Keratinocyte (primary cell): ENCODE measurements around the gene POLDIP3. TPM values are rescaled to one million over a fixed set of nuclear protein-coding genes. Genes with fewer than 3 reads are reported as not detected.

ENCODE experiments used
- DNase-seq: peaks from one replicate; pipeline ENCODE4 v3.0.0-alpha.2; 2011; ENCODE audit warnings: low read depth, missing footprints, low spot score
- FAIRE-seq: peaks from 2 replicates; lab custom pipeline; 2011; peaks lifted over from hg19 to GRCh38; lab: Jason Lieb, UNC
- H2AFZ ChIP-seq: 2 replicates; pipeline ENCODE4 v1.6.0; 2012; ENCODE audit warnings: low read length, control low read depth, inconsistent platforms; ENCODE audit not compliant: control insufficient read depth
- H3K27ac ChIP-seq: 2 replicates; pipeline ENCODE4 v1.5.1; 2011; ENCODE audit warnings: low read length; ENCODE audit not compliant: control insufficient read depth, insufficient read depth
- H3K27me3 ChIP-seq: 3 replicates; pipeline ENCODE4 v1.6.0; 2011; ENCODE audit warnings: low read length; ENCODE audit not compliant: control insufficient read depth, insufficient read depth; ENCODE audit errors: extremely low read depth
- H3K36me3 ChIP-seq, 2 experiments: 2 replicates in 1 of 2; 3 replicates in 1 of 2; pipeline ENCODE4 v1.5.1; 2011; ENCODE audit warnings: low read length in 2 of 2, mild to moderate bottlenecking in 1 of 2; ENCODE audit not compliant: control insufficient read depth in 2 of 2, insufficient read depth in 2 of 2; ENCODE audit errors: extremely low read depth in 1 of 2
- H3K4me1 ChIP-seq: 3 replicates; pipeline ENCODE4 v1.5.1; 2011; ENCODE audit warnings: low read length; ENCODE audit not compliant: control insufficient read depth, insufficient read depth; ENCODE audit errors: extremely low read depth
- H3K4me2 ChIP-seq: 3 replicates; pipeline ENCODE4 v1.6.0; 2011; ENCODE audit warnings: low read depth, low read length; ENCODE audit not compliant: control insufficient read depth, insufficient read depth; ENCODE audit errors: extremely low read depth
- H3K4me3 ChIP-seq, 3 experiments: fragments of 200-600 bp in 1 of 3; sonication (generic) in 1 of 3; 2 replicates in 2 of 3; 3 replicates in 1 of 3; pipeline ENCODE4 v1.5.1; 2011 to 2016; ENCODE audit warnings: low read length in 3 of 3, mild to moderate bottlenecking in 3 of 3, control low read depth in 2 of 3, inconsistent platforms in 1 of 3, low read depth in 1 of 3, mixed read lengths in 1 of 3, mixed run types in 1 of 3, moderate library complexity in 1 of 3; ENCODE audit not compliant: control insufficient read depth in 2 of 3, insufficient read depth in 2 of 3; ENCODE audit errors: extremely low read depth in 1 of 3
- H3K79me2 ChIP-seq: 2 replicates; pipeline ENCODE4 v1.6.0; 2012; ENCODE audit warnings: low read length; ENCODE audit not compliant: control insufficient read depth, insufficient read depth
- H3K9ac ChIP-seq: 3 replicates; pipeline ENCODE4 v1.6.0; 2011; ENCODE audit warnings: low read length; ENCODE audit not compliant: control insufficient read depth, insufficient read depth; ENCODE audit errors: extremely low read depth
- H3K9me1 ChIP-seq: 3 replicates; pipeline ENCODE4 v1.6.0; 2011; ENCODE audit warnings: low read length; ENCODE audit not compliant: control insufficient read depth, insufficient read depth; ENCODE audit errors: extremely low read depth
- H3K9me3 ChIP-seq: 2 replicates; pipeline ENCODE4 v1.5.1; 2012; ENCODE audit warnings: low read depth, low read length; ENCODE audit not compliant: control insufficient read depth
- H4K20me1 ChIP-seq: 3 replicates; pipeline ENCODE4 v1.6.0; 2011; ENCODE audit warnings: low read length; ENCODE audit not compliant: control insufficient read depth, insufficient read depth; ENCODE audit errors: extremely low read depth
- EZH2 ChIP-seq: IDR thresholded peaks from one replicate; pipeline ENCODE4 v1.6.1; 2012; ENCODE audit warnings: inconsistent platforms, mild to moderate bottlenecking, low read length, moderate library complexity
- dilution Hi-C: fragments of 300-500 bp; cut with MboI; formaldehyde crosslinking; loops from one replicate; pipeline ENCODE4 v1.7.0; 2020; ENCODE audit warnings: low sequenced_read_pairs; ENCODE audit not compliant: extremely low pct_ligation_motif_present
- polyA plus RNA-seq, 5 experiments: library from polyadenylated mRNA; depleted of rRNA in 3 of 5; stranded (reverse) in 3 of 5; stranded (forward) in 1 of 5; unstranded in 1 of 5; fragments of >200 nt; gene quantifications; 1 replicate in 1 of 5; 2 replicates in 3 of 5; 3 replicates in 1 of 5; pipeline versions ENCODE4 v1.2.1 to v1.2.3, GENCODE V29; 2011 to 2012; ENCODE audit warnings: missing spikeins in 2 of 5, low read depth in 1 of 5, low replicate concordance in 1 of 5
- TF ChIP-seq, protein P1 (sequence below), 3 experiments: IDR thresholded peaks in 1 of 3; conservative IDR thresholded peaks in 1 of 3; optimal IDR thresholded peaks in 1 of 3; 2 replicates in 2 of 3; 3 replicates in 1 of 3; pipeline versions ENCODE3 to v1.5.1; 2011; ENCODE audit warnings: low read length in 3 of 3, mild to moderate bottlenecking in 3 of 3, moderate library complexity in 2 of 3, control low read depth in 1 of 3, inconsistent platforms in 1 of 3; ENCODE audit not compliant: insufficient read depth in 2 of 3; ENCODE audit errors: extremely low read depth in 1 of 3

Gene POLDIP3
- polyA plus RNA-seq, 1 donor (not counting 4 experiments of a cell fraction or from before 2014, with no cell fraction given), result 41.9 TPM

DNA sequence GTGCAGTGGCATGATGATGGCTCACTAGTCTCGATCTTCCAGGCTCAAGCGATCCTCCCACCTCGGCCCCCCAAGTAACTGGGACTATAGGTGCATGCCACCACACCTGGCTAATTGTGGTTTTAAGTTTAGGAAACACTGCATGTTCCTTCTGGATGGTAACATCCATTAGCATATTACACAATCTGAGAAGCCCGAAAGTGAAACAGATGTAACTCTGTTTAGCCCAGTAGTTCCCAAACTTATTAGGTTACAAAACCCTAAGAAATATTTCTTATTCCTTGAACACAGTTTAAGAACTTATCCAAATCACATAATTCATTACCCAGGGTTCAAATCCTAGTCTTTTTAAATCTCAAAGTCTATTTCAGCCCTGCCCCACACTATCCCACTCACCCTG is 28.3 kb downstream of the POLDIP3 start:
- H3K9ac ChIP-seq, result no peak overlapping the region
- peaks cover 29 to 39% of the 10 kb centered on the region in 2 experiments for H3K36me3 ChIP-seq
- no peak for DNase-seq
- no peak overlapping the region for H3K4me3 ChIP-seq
- no peak overlapping the region for H3K4me2 ChIP-seq
- H3K4me1 ChIP-seq, result no peaks in the 10 kb centered on the region
- H2AFZ ChIP-seq, result no peak overlapping the region
- no peaks in the 10 kb centered on the region for H3K27me3 ChIP-seq
- no peaks in the 10 kb centered on the region for H3K9me1 ChIP-seq
- peaks cover 3% of the 10 kb centered on the region for H3K79me2 ChIP-seq
- no peak for FAIRE-seq
- TF ChIP-seq EZH2, result no peak
- TF ChIP-seq, protein P1, sequence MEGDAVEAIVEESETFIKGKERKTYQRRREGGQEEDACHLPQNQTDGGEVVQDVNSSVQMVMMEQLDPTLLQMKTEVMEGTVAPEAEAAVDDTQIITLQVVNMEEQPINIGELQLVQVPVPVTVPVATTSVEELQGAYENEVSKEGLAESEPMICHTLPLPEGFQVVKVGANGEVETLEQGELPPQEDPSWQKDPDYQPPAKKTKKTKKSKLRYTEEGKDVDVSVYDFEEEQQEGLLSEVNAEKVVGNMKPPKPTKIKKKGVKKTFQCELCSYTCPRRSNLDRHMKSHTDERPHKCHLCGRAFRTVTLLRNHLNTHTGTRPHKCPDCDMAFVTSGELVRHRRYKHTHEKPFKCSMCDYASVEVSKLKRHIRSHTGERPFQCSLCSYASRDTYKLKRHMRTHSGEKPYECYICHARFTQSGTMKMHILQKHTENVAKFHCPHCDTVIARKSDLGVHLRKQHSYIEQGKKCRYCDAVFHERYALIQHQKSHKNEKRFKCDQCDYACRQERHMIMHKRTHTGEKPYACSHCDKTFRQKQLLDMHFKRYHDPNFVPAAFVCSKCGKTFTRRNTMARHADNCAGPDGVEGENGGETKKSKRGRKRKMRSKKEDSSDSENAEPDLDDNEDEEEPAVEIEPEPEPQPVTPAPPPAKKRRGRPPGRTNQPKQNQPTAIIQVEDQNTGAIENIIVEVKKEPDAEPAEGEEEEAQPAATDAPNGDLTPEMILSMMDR (optimal IDR thresholded peaks at IDR 0.05 in 1 of 3, IDR thresholded peaks at IDR 0.05 in 1 of 3, conservative IDR thresholded peaks at IDR 0.05 in 1 of 3; ENCODE audit: extremely low read depth in 1 of 3, insufficient read depth in 2 of 3, low read length in 3 of 3), result no peak
- dilution Hi-C loops, result no loop called here
- H3K27ac ChIP-seq, result no peak overlapping the region
- H4K20me1 ChIP-seq, result no peaks in the 10 kb centered on the region
- no peaks in the 10 kb centered on the region for H3K9me3 ChIP-seq

DNA sequence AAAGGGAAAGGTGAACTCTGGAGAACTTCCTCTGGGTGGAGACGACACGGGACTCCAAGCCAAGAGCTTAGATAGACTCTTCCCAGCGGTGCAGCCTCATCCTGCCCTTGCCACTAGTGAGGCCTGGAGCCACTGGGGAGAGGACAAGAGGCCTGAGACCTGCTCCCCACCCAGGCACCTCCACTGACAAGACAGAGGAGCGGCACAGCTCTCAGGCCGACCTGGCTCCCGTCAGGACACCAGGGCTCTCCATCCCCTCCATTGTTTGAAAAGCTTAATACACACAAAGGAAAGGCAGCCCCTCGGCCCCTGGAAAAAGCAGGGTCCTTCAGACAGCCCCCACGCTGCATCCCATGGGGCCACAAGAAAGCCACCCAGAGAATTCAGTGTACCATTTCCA is 29.6 kb downstream of the POLDIP3 start:
- no peaks in the 10 kb centered on the region for H3K27me3 ChIP-seq
- no peaks in the 10 kb centered on the region for H3K9me3 ChIP-seq
- no peak overlapping the region for H3K4me2 ChIP-seq
- no peak overlapping the region for H3K27ac ChIP-seq
- dilution Hi-C loops, result no loop called here
- TF ChIP-seq, protein P1 (optimal IDR thresholded peaks at IDR 0.05 in 1 of 3, IDR thresholded peaks at IDR 0.05 in 1 of 3, conservative IDR thresholded peaks at IDR 0.05 in 1 of 3; ENCODE audit: extremely low read depth in 1 of 3, insufficient read depth in 2 of 3, low read length in 3 of 3), result no peak
- no peak for TF ChIP-seq EZH2
- no peaks in the 10 kb centered on the region for H3K9me1 ChIP-seq
- H3K4me1 ChIP-seq, result no peaks in the 10 kb centered on the region
- H3K36me3 ChIP-seq, result peaks cover 26 to 38% of the 10 kb centered on the region in 2 experiments
- no peaks in the 10 kb centered on the region for H4K20me1 ChIP-seq
- peaks cover 7% of the 10 kb centered on the region for H3K79me2 ChIP-seq
- FAIRE-seq (no peak), DNase-seq (no peak)
- H3K9ac ChIP-seq, result no peak overlapping the region
- no peak overlapping the region for H3K4me3 ChIP-seq
- no peak overlapping the region for H2AFZ ChIP-seq
